BJ (cell line): ENCODE results near the gene NCKIPSD. TPM values are rescaled to one million over a fixed set of nuclear protein-coding genes. Genes with fewer than 3 reads are reported as not detected.

Experiments
- CTCF ChIA-PET: fragments of 350-600 bp; formaldehyde crosslinking; extraction: SDS; loops from one replicate; lab custom pipeline; 2021; ENCODE audit warnings: antibody characterized with exemption, inconsistent platforms; lab: Yijun Ruan, JAX
- POLR2A ChIA-PET: fragments of 300-600 bp; sonication (Branson Sonifier 250); formaldehyde crosslinking; extraction: SDS; loops from one replicate; lab custom pipeline; 2021; ENCODE audit warnings: antibody characterized with exemption; lab: Charles Lee
- DNase-seq: peaks from one replicate; pipeline ENCODE4 v3.0.0-alpha.2; 2011; ENCODE audit warnings: low read depth
- H3K27me3 ChIP-seq: 2 replicates; pipeline ENCODE4 v1.6.0; 2011; ENCODE audit warnings: low read length; ENCODE audit not compliant: control insufficient read depth, insufficient read depth
- H3K36me3 ChIP-seq: 2 replicates; pipeline ENCODE4 v1.5.1; 2011; ENCODE audit warnings: low read length; ENCODE audit not compliant: control insufficient read depth, insufficient read depth
- H3K4me3 ChIP-seq: 2 replicates; pipeline ENCODE4 v1.5.1; 2011; ENCODE audit warnings: low read depth, mild to moderate bottlenecking, control low read depth, low read length
- CTCF ChIP-seq: IDR thresholded peaks from 2 replicates; pipeline ENCODE4 v1.5.1; 2011; ENCODE audit warnings: low read depth, mild to moderate bottlenecking, control low read depth, inconsistent platforms, low read length, moderate library complexity; ENCODE audit not compliant: insufficient read depth
- polyA plus RNA-seq: library from polyadenylated mRNA; depleted of rRNA; stranded (reverse); fragments of >200 nt; gene quantifications from 2 replicates; pipeline ENCODE4 v1.2.3, GENCODE V29; 2011

The NCKIPSD gene
- polyA plus RNA-seq, 1 experiment: 34.9 TPM

- ChIA-PET CTCF (interaction anchor here (1.0 kb wide), 1 partner anchor 28 kb away, joined by 3 read pairs; no protein-coding TSS in a partner anchor), POLR2A (no interaction called here)
- TF ChIP-seq CTCF: no peak
- Histone ChIP-seq H3K36me3 (peaks cover 5% of the 10 kb centered on the region; the same call in 1 of the 2 replicates), H3K4me3 (no peak overlapping the region), H3K27me3 (no peaks in the 10 kb centered on the region)
- DNase-seq: no peak
Measured at GRCh38 chr3:48711727-48712126, 26.0 kb upstream of the NCKIPSD start.

- Histone ChIP-seq H3K36me3 (peaks cover 4% of the 10 kb centered on the region; the same call in 1 of the 2 replicates), H3K27me3 (no peaks in the 10 kb centered on the region), H3K4me3 (no peak overlapping the region)
- ChIA-PET POLR2A (no interaction called here), CTCF (interaction anchor here (1.5 to 1.8 kb wide), 2 partner anchors 23 to 31 kb away, joined by 4 to 6 read pairs; partner anchors contain the start of gene NCKIPSD)
- TF ChIP-seq CTCF: no peak
- DNase-seq: no peak
Measured at GRCh38 chr3:48709051-48709461, 23.3 kb upstream of the NCKIPSD start.

GRCh38 chr3:48708481-48708889, 22.8 kb upstream of the NCKIPSD start:
- CTCF ChIA-PET: interaction anchor here (1.0 to 1.8 kb wide), 4 partner anchors 10 to 31 kb away, joined by 3 to 6 read pairs (median 4); partner anchors contain the start of gene NCKIPSD
- DNase-seq: no peak
- peaks cover 4% of the 10 kb centered on the region; the same call in 1 of the 2 replicates for H3K36me3 ChIP-seq

GRCh38 chr3:48707157-48707556, 21.4 kb upstream of the NCKIPSD start:
- Histone ChIP-seq H3K4me3 (no peak overlapping the region), H3K27me3 (no peaks in the 10 kb centered on the region), H3K36me3 (peaks cover 2% of the 10 kb centered on the region; the same call in 1 of the 2 replicates)
- DNase-seq: no peak
- POLR2A ChIA-PET: no interaction called here
- CTCF ChIA-PET: interaction anchor here (0.7 kb wide), 1 partner anchor 25 kb away, joined by 3 read pairs; no protein-coding TSS in a partner anchor
- TF ChIP-seq CTCF: no peak

More at GRCh38 chr3:48708481-48708889, 22.8 kb upstream of the NCKIPSD start:
- POLR2A ChIA-PET: no interaction called here
- TF ChIP-seq CTCF: no peak
- Histone ChIP-seq H3K27me3 (no peaks in the 10 kb centered on the region), H3K4me3 (no peak overlapping the region)

GRCh38 chr3:48702320-48702920, 16.7 kb upstream of the NCKIPSD start:
- CTCF ChIA-PET: no interaction called here
- no peaks in the 10 kb centered on the region for H3K27me3 ChIP-seq
- H3K4me3 ChIP-seq: no peak overlapping the region
- peaks cover 1% of the 10 kb centered on the region for H3K36me3 ChIP-seq
- no peak for DNase-seq
- POLR2A ChIA-PET: no interaction called here
- TF ChIP-seq CTCF: no peak
